Osteocyte (in vitro differentiated cells): ENCODE data around the gene SAP30L. TPM values are rescaled to one million over a fixed set of nuclear protein-coding genes. Genes with fewer than 3 reads are reported as not detected.

Experiments used
- DNase-seq: peaks from one replicate; pipeline ENCODE4 v3.0.0; 2021; ENCODE audit warnings: mixed read lengths; ENCODE audit not compliant: unreplicated experiment; ENCODE audit errors: extremely low spot score
- H3K27ac Mint-ChIP-seq: one replicate; pipeline ENCODE4 v1.8.0; 2021; ENCODE audit warnings: mild to moderate bottlenecking, mixed read lengths; ENCODE audit not compliant: unreplicated experiment
- H3K27me3 Mint-ChIP-seq: one replicate; pipeline ENCODE4 v1.8.0; 2021; ENCODE audit warnings: mixed read lengths; ENCODE audit not compliant: unreplicated experiment
- H3K36me3 Mint-ChIP-seq: one replicate; pipeline ENCODE4 v1.8.0; 2021; ENCODE audit warnings: mixed read lengths; ENCODE audit not compliant: unreplicated experiment
- H3K4me1 Mint-ChIP-seq: one replicate; pipeline ENCODE4 v1.8.0; 2021; ENCODE audit warnings: mixed read lengths; ENCODE audit not compliant: unreplicated experiment
- H3K4me3 Mint-ChIP-seq: one replicate; pipeline ENCODE4 v1.8.0; 2021; ENCODE audit warnings: mild to moderate bottlenecking, moderate library complexity, mixed read lengths; ENCODE audit not compliant: unreplicated experiment
- H3K9me3 Mint-ChIP-seq: one replicate; pipeline ENCODE4 v1.8.0; 2021; ENCODE audit warnings: mixed read lengths; ENCODE audit not compliant: unreplicated experiment
- total RNA-seq: library from RNA; stranded (reverse); gene quantifications from 2 replicates; pipeline ENCODE4 v1.2.1, GENCODE V29; 2021
- TF ChIP-seq, protein P1 (sequence below): fragments of 200-600 bp; sonication (generic); IDR thresholded peaks from 2 replicates; pipeline ENCODE4 v1.5.0; 2021; ENCODE audit warnings: antibody characterized with exemption, mild to moderate bottlenecking, moderate library complexity

The SAP30L gene
- total RNA-seq, 1 donor from 2014 or later: 45.9 TPM

GRCh38 chr5:154476354-154477205, 30.8 kb downstream of the SAP30L start:
- Mint-ChIP-seq H3K9me3 (no peaks in the 10 kb centered on the region), H3K27me3 (peaks cover 88% of the 10 kb centered on the region), H3K4me1 (peaks cover 54% of the 10 kb centered on the region), H3K4me3 (no peak overlapping the region), H3K36me3 (peaks cover 2% of the 10 kb centered on the region), H3K27ac (no peak overlapping the region)
- TF ChIP-seq, protein P1, sequence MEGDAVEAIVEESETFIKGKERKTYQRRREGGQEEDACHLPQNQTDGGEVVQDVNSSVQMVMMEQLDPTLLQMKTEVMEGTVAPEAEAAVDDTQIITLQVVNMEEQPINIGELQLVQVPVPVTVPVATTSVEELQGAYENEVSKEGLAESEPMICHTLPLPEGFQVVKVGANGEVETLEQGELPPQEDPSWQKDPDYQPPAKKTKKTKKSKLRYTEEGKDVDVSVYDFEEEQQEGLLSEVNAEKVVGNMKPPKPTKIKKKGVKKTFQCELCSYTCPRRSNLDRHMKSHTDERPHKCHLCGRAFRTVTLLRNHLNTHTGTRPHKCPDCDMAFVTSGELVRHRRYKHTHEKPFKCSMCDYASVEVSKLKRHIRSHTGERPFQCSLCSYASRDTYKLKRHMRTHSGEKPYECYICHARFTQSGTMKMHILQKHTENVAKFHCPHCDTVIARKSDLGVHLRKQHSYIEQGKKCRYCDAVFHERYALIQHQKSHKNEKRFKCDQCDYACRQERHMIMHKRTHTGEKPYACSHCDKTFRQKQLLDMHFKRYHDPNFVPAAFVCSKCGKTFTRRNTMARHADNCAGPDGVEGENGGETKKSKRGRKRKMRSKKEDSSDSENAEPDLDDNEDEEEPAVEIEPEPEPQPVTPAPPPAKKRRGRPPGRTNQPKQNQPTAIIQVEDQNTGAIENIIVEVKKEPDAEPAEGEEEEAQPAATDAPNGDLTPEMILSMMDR: no peak
- DNase-seq: no peak

- DNase-seq: no peak
- peaks cover 88% of the 10 kb centered on the region for H3K27me3 Mint-ChIP-seq
These were observed 31.8 kb downstream of the SAP30L start for GRCh38 chr5:154477382-154478223.

DNA sequence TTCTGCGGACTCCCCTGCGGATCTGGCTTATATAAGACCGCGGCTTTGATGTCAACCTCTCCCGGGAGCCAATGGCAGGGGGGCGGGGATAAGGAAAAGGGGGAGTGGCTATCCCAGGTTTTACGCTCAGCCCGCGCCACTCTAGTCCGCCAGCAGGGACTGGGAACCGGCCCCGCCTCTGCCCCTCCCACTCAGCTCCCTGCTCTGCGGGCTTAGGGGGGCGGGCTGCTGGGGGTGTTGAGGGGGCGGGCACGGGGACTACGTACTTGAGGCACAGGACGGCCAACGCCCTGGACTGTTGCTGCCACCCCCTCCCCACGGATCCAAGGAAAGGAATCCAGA, 32.4 kb downstream of the SAP30L start, which contains the start of gene HAND1:
TSS of gene HAND1 (minus strand) at position 4 of the 342 bp plus-strand sequence. CDS start 219 bp downstream, outside the sequence.
- Mint-ChIP-seq H3K9me3 (no peaks in the 10 kb centered on the region), H3K27me3 (peaks cover 88% of the 10 kb centered on the region), H3K4me3 (peak within 1 kb of the TSS; percentile 56), H3K27ac (no peak within 1 kb of the TSS), H3K36me3 (peaks cover under 1% of the 10 kb centered on the region), H3K4me1 (peaks cover 51% of the 10 kb centered on the region)
- no peak for DNase-seq
- TF ChIP-seq, protein P1: no peak

More at GRCh38 chr5:154477382-154478223, 31.8 kb downstream of the SAP30L start:
- Mint-ChIP-seq H3K27ac (no peak overlapping the region), H3K36me3 (peaks cover 2% of the 10 kb centered on the region), H3K4me1 (peaks cover 54% of the 10 kb centered on the region), H3K9me3 (no peaks in the 10 kb centered on the region), H3K4me3 (peak overlapping the region; percentile 56)
- TF ChIP-seq, protein P1: no peak

GRCh38 chr5:154478752-154479159, 33.0 kb downstream of the SAP30L start:
- Mint-ChIP-seq H3K9me3 (no peaks in the 10 kb centered on the region), H3K4me1 (peaks cover 50% of the 10 kb centered on the region)

More at GRCh38 chr5:154478752-154479159, 33.0 kb downstream of the SAP30L start:
- H3K4me3 Mint-ChIP-seq: no peak overlapping the region
- TF ChIP-seq, protein P1: no peak
- H3K27me3 Mint-ChIP-seq: peaks cover 88% of the 10 kb centered on the region
- no peak for DNase-seq
- H3K27ac Mint-ChIP-seq: no peak overlapping the region
- H3K36me3 Mint-ChIP-seq: no peaks in the 10 kb centered on the region
